Endothelial cell of umbilical vein (primary cell): ENCODE measurements around the gene TESK2.

Experiments
- EZH2 ChIP-seq: IDR thresholded peaks from 2 replicates; pipeline ENCODE4 v1.6.1; 2012; ENCODE audit warnings: borderline replicate concordance, low read depth, mild to moderate bottlenecking, moderate library complexity, low read length, inconsistent platforms; ENCODE audit not compliant: severe bottlenecking
- POLR2A ChIP-seq: IDR thresholded peaks from 2 replicates; pipeline ENCODE4 v1.6.1; 2012; ENCODE audit warnings: low read depth, mild to moderate bottlenecking, control low read depth, low read length
- POLR2AphosphoS5 ChIP-seq: IDR thresholded peaks from 2 replicates; pipeline ENCODE4 v1.6.1; 2012; ENCODE audit warnings: low read depth, mild to moderate bottlenecking, control low read depth, low read length, moderate library complexity; ENCODE audit not compliant: insufficient read depth
- TF ChIP-seq, protein P1 (sequence below), 2 donors: IDR thresholded peaks; 1 replicate in 1 of 2; 2 replicates in 1 of 2; pipeline ENCODE4 v1.5.1; 2011; ENCODE audit warnings: low read length in 2 of 2, mild to moderate bottlenecking in 2 of 2, moderate library complexity in 2 of 2, control low read depth in 1 of 2, inconsistent platforms in 1 of 2, low read depth in 1 of 2; ENCODE audit not compliant: insufficient read depth in 1 of 2; ENCODE audit errors: extremely low read depth in 1 of 2

DNA sequence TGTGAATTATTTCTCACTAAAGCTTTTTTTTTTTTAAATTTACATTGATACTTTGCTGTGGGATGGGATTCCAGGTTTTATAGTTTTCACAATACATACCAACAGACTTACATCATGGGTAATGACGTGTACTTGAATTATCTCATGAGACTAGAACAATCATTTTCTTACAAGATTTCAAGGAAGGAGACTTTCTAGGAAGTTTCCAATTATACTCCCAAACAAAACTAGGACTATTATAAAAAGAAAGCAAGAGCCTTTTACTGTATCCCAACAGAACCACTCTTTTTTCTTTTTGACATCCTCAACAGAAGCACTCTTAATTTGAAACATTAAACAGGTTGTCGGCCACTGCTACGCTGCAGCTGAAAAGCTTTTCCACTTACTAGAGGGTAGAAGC is 48.7 kb downstream of the TESK2 start:
- TF ChIP-seq, protein P1, sequence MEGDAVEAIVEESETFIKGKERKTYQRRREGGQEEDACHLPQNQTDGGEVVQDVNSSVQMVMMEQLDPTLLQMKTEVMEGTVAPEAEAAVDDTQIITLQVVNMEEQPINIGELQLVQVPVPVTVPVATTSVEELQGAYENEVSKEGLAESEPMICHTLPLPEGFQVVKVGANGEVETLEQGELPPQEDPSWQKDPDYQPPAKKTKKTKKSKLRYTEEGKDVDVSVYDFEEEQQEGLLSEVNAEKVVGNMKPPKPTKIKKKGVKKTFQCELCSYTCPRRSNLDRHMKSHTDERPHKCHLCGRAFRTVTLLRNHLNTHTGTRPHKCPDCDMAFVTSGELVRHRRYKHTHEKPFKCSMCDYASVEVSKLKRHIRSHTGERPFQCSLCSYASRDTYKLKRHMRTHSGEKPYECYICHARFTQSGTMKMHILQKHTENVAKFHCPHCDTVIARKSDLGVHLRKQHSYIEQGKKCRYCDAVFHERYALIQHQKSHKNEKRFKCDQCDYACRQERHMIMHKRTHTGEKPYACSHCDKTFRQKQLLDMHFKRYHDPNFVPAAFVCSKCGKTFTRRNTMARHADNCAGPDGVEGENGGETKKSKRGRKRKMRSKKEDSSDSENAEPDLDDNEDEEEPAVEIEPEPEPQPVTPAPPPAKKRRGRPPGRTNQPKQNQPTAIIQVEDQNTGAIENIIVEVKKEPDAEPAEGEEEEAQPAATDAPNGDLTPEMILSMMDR (IDR thresholded peaks at IDR 0.05; ENCODE audit: extremely low read depth in 1 of 2, insufficient read depth in 1 of 2, low read depth in 1 of 2, low read length in 2 of 2) = no peak
- TF ChIP-seq POLR2AphosphoS5 (no peak), POLR2A (no peak), EZH2 (no peak)
